Stimulated activated effector memory CD8-positive, alpha-beta T cell treated with anti-CD3 and anti-CD28 coated beads, Interleukin-12 subunit alpha, Interleukin-12 subunit beta, amount 100 ng/mL, for 72 hours (primary cell): ENCODE measurements around the gene UBE2V1.
A peak's percentile ranks its signal among the peaks of the same experiment; 100 is the strongest.
"Not testable (repeated sequence)": the region's sequence is repeated elsewhere in the genome, so short reads cannot be mapped to it uniquely, and the experiment has no call there.

Experiments
- ATAC-seq: fragments of 150-1000 bp; cut with Tn5 transposase; 2 replicates; pipeline ENCODE4 v1.10.0; 2021
- DNase-seq, 2 donors: peaks; one replicate each; pipeline ENCODE4 v3.0.0; 2021 to 2022; ENCODE audit warnings: low spot score in 2 of 2
- H3K27ac Mint-ChIP-seq: one replicate; pipeline ENCODE4 v1.8.0; 2022; ENCODE audit warnings: mild to moderate bottlenecking, mixed read lengths
- H3K36me3 Mint-ChIP-seq: one replicate; pipeline ENCODE4 v1.8.0; 2022; ENCODE audit warnings: mild to moderate bottlenecking, mixed read lengths
- H3K4me1 Mint-ChIP-seq: one replicate; pipeline ENCODE4 v1.8.0; 2022; ENCODE audit warnings: mixed read lengths
- H3K4me3 Mint-ChIP-seq: one replicate; pipeline ENCODE4 v1.8.0; 2022; ENCODE audit warnings: mild to moderate bottlenecking, mixed read lengths
- H3K9me3 Mint-ChIP-seq: one replicate; pipeline ENCODE4 v1.8.0; 2022; ENCODE audit warnings: mixed read lengths

UBE2V1 gene

GRCh38 chr20:50073500-50073899 is 39.5 kb downstream of the UBE2V1 start:
- H3K9me3 Mint-ChIP-seq, result no peaks in the 10 kb centered on the region
- H3K36me3 Mint-ChIP-seq, result no peaks in the 10 kb centered on the region
- ATAC-seq, result no peak
- no peak overlapping the region for H3K27ac Mint-ChIP-seq
- no peak for DNase-seq
- H3K4me3 Mint-ChIP-seq, result no peak overlapping the region
- peaks cover 18% of the 10 kb centered on the region for H3K4me1 Mint-ChIP-seq

GRCh38 chr20:50071039-50071888 is 41.7 kb downstream of the UBE2V1 start:
- DNase-seq (peak; percentile 99 to 100), ATAC-seq (peak; percentile 98)
- Mint-ChIP-seq H3K4me3 (peak overlapping the region; percentile 66), H3K36me3 (no peaks in the 10 kb centered on the region), H3K4me1 (peaks cover 8% of the 10 kb centered on the region), H3K9me3 (no peaks in the 10 kb centered on the region), H3K27ac (no peak overlapping the region)

DNA sequence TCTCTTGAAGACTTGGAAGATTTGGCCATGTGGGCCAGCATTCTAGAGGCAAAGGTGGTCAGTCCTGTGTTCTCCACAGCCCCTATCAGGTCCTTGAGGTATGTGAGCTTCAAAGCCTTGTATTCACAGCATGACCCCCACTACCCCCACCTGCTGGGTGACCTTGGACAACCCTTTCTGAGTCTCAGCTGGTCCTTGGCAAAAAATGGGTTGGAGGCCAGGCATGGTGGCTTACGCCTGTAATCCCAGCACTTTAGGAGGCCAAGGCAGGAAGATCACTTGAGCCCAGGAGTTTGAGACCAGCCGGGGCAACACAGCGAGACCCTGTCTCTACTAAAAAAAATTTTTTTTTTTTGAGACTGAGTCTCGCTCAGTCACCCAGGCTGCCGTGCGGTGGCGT is 42.6 kb downstream of the UBE2V1 start:
- no peak overlapping the region for H3K27ac Mint-ChIP-seq
- peaks cover 8% of the 10 kb centered on the region for H3K4me1 Mint-ChIP-seq
- no peaks in the 10 kb centered on the region for H3K9me3 Mint-ChIP-seq
- no peak overlapping the region for H3K4me3 Mint-ChIP-seq
- ATAC-seq, result no peak
- no peaks in the 10 kb centered on the region for H3K36me3 Mint-ChIP-seq
- no peak for DNase-seq

- ATAC-seq, result no peak
- Mint-ChIP-seq H3K27ac (no peak overlapping the region), H3K9me3 (no peaks in the 10 kb centered on the region)
Observed at GRCh38 chr20:50068041-50068651, 44.8 kb downstream of the UBE2V1 start.

DNA sequence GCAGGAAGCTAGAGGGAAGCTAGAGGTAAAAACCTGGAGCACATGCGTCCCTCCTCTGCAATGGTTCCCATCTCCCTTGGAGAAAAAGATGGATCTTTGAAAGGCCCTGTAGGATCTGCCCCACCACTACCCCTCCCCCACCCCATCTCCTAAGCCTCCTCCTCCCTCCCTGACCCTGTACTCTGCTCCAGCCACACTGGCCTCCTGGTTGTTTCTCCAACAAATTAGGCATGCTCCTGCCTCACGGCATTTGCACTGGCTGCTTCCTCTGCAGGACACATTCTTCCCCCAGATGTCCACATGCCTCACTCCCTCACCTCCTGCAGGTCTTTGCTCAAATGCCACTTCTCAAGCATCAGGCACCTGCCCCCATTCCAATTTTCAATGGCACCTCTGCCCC is 45.5 kb downstream of the UBE2V1 start:
- Mint-ChIP-seq H3K9me3 (no peaks in the 10 kb centered on the region), H3K4me3 (no peak overlapping the region), H3K4me1 (peaks cover 8% of the 10 kb centered on the region), H3K27ac (no peak overlapping the region), H3K36me3 (no peaks in the 10 kb centered on the region)
- ATAC-seq (no peak), DNase-seq (no peak)

More at GRCh38 chr20:50068041-50068651, 44.8 kb downstream of the UBE2V1 start:
- peaks cover 8% of the 10 kb centered on the region for H3K4me1 Mint-ChIP-seq
- no peaks in the 10 kb centered on the region for H3K36me3 Mint-ChIP-seq
- no peak overlapping the region for H3K4me3 Mint-ChIP-seq
- no peak for DNase-seq

- Mint-ChIP-seq H3K9me3 (no peaks in the 10 kb centered on the region), H3K4me3 (no peak overlapping the region), H3K4me1 (peaks cover 8% of the 10 kb centered on the region), H3K36me3 (no peaks in the 10 kb centered on the region), H3K27ac (no peak overlapping the region)
- ATAC-seq (no peak), DNase-seq (no peak)
Observed at GRCh38 chr20:50067018-50067417, 45.9 kb downstream of the UBE2V1 start.

- DNase-seq, result no peak
- ATAC-seq, result no peak
- peaks cover 5% of the 10 kb centered on the region for H3K4me1 Mint-ChIP-seq
- H3K27ac Mint-ChIP-seq, result no peak overlapping the region
- H3K9me3 Mint-ChIP-seq, result no peaks in the 10 kb centered on the region
- no peak overlapping the region for H3K4me3 Mint-ChIP-seq
- no peaks in the 10 kb centered on the region for H3K36me3 Mint-ChIP-seq
Observed at GRCh38 chr20:50066161-50066834, 46.7 kb downstream of the UBE2V1 start.

DNA sequence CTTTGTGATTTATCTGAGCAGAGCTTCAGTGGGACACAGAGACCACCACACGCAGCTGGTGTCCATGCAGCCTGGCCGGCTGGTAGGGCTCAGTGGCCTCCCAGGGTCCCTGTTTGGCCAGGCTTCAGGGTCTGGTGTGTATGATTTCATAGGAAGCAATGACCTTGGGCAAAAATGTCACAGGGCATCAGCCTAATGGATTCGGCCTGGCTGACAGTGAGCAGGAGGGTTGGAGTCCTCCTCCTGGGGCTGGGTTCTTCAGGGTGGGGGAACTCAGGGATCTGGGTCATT is 47.7 kb downstream of the UBE2V1 start:
- no peak overlapping the region for H3K27ac Mint-ChIP-seq

GRCh38 chr20:50063763-50064162 is 49.2 kb downstream of the UBE2V1 start:
- not testable (repeated sequence) for DNase-seq, H3K27ac Mint-ChIP-seq, H3K36me3 Mint-ChIP-seq, H3K9me3 Mint-ChIP-seq, ATAC-seq, H3K4me1 Mint-ChIP-seq, H3K4me3 Mint-ChIP-seq

More for the DNA sequence above, 47.7 kb downstream of the UBE2V1 start:
- no peaks in the 10 kb centered on the region for H3K4me1 Mint-ChIP-seq
- no peak for DNase-seq
- no peaks in the 10 kb centered on the region for H3K9me3 Mint-ChIP-seq
- no peaks in the 10 kb centered on the region for H3K36me3 Mint-ChIP-seq
- ATAC-seq, result no peak
- H3K4me3 Mint-ChIP-seq, result no peak overlapping the region

DNA sequence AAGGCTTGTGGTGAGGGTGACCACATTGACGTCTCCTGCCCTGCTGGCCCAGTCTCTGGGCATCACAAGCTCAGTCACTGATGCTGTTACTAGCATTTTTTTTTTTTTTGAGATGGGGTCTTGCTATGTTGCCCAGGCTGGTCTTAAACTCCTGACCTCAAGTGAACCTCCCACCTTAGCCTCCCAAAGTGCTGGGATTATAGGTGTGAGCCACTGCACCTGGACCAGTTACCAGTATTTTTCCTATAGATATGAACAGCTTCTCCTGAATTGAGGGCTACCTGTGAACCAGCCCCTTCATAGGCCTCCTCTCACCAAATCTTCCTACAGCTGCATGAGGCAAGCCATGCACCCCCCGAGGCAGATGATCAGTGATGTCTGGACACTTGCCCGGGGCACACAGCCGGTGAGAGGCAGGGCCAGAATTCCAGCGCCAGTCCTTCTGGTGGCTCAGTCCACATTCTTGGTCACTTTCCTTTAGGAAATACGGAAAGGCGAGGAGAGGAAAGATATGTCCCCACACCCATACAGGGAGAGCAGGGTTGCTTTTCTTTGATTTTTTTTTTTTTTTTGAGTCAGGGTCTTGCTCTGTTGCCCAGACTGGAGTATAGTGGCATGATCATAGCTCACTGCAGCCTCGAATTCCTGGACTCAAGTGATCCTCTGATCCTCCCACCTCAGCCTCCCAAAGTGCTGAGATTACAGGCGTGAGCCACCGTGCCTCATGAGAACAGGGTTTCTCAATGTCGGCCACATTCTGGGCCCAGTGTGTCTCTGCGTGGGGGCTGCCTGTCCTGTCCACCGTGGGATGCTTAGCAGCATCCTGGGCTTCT is 50.7 kb downstream of the UBE2V1 start:
- ATAC-seq, result no peak
- DNase-seq, result no peak
- Mint-ChIP-seq H3K4me3 (no peak overlapping the region), H3K36me3 (no peaks in the 10 kb centered on the region), H3K27ac (no peak overlapping the region), H3K9me3 (no peaks in the 10 kb centered on the region), H3K4me1 (no peaks in the 10 kb centered on the region)

GRCh38 chr20:50061151-50062005 is 51.6 kb downstream of the UBE2V1 start:
- Mint-ChIP-seq H3K4me1 (no peaks in the 10 kb centered on the region), H3K27ac (no peak overlapping the region), H3K36me3 (no peaks in the 10 kb centered on the region), H3K4me3 (no peak overlapping the region), H3K9me3 (no peaks in the 10 kb centered on the region)
- ATAC-seq, result no peak
- no peak for DNase-seq

DNA sequence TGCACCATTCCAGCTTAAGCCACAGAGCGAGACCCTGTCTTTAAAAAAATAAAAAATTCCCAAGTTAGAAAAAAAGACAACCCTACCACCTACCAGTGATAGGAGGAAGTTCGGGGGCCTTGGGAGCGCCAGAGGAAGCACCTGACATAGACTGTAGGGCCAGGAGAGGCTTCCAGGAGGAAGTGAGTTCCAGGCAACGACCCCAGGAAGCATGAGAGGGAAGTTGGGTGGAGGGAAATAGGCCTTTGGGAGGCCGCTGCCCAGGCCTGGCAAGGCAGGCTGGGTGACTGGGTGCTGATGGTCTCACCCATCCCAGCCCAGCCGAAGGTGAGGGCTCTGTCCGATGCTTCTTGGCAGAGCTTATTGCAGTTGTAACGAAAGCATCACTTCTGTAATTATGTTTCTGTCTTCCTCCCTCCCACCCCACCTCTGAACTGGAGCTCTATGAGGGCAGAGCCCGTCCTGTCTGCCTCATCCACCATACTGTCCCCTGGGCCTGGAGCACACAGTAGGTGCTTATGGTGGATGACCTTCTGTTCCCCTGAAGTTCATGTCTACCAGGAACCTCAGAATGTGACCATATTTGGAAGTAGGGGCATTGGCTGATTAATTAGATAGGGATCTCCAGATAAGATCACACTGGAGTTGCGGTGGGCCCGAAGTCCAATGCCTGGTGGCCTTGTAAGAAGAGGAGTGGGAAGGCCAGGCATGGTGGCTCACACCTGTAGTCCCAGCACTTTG is 54.1 kb downstream of the UBE2V1 start:
- H3K36me3 Mint-ChIP-seq, result no peaks in the 10 kb centered on the region
- H3K4me1 Mint-ChIP-seq, result no peaks in the 10 kb centered on the region
- ATAC-seq (no peak), DNase-seq (no peak)
- H3K4me3 Mint-ChIP-seq, result no peak overlapping the region
- no peaks in the 10 kb centered on the region for H3K9me3 Mint-ChIP-seq
- no peak overlapping the region for H3K27ac Mint-ChIP-seq

GRCh38 chr20:50057714-50058053 is 55.3 kb downstream of the UBE2V1 start:
- ATAC-seq (no peak), DNase-seq (no peak)
- Mint-ChIP-seq H3K4me1 (no peaks in the 10 kb centered on the region), H3K36me3 (no peaks in the 10 kb centered on the region), H3K27ac (no peak overlapping the region), H3K9me3 (no peaks in the 10 kb centered on the region), H3K4me3 (no peak overlapping the region)
